Measurements from ENCODE around the gene OR2T3. TPM values are rescaled to one million over a fixed set of nuclear protein-coding genes. Genes with fewer than 3 reads are reported as not detected.
"Not testable (repeated sequence)": the region's sequence is repeated elsewhere in the genome, so short reads cannot be mapped to it uniquely, and the experiment has no call there.

Gene OR2T3, protein sequence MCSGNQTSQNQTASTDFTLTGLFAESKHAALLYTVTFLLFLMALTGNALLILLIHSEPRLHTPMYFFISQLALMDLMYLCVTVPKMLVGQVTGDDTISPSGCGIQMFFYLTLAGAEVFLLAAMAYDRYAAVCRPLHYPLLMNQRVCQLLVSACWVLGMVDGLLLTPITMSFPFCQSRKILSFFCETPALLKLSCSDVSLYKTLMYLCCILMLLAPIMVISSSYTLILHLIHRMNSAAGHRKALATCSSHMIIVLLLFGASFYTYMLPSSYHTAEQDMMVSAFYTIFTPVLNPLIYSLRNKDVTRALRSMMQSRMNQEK
- not detected for total RNA-seq

DNA sequence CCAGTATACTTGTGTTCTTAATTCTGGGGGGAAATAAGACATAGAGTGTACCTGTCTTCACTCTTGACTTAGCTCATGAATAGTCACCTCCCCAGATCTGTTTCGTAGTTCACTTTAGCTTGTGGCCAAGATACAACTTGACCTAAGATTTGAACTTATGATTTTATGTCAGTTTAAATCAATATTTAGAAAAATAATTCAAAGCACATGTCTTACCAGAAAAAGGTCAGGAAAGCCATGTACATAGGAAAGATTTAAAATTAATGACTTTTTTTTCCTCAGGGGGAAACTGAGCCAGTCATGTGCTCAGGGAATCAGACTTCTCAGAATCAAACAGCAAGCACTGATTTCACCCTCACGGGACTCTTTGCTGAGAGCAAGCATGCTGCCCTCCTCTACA, at the start of gene OR2T3:
Gene OR2T3 (plus strand): TSS at position 301 of the 400 bp plus-strand sequence. CDS start 0 bp downstream, at position 301.
- H3K36me3 Mint-ChIP-seq (ENCODE audit: insufficient read depth); H3K4me3 Mint-ChIP-seq; H3K4me1 Mint-ChIP-seq (ENCODE audit: low read depth); ATAC-seq; H3K9me3 Mint-ChIP-seq; H3K27me3 Mint-ChIP-seq (ENCODE audit: low read depth); DNase-seq: not testable (repeated sequence)

- H3K9me3 Mint-ChIP-seq; ATAC-seq; H3K36me3 Mint-ChIP-seq (ENCODE audit: insufficient read depth); H3K4me1 Mint-ChIP-seq (ENCODE audit: low read depth); DNase-seq; H3K4me3 Mint-ChIP-seq; H3K27me3 Mint-ChIP-seq (ENCODE audit: low read depth): not testable (repeated sequence)
Measured at GRCh38 chr1:248427526-248428191, 45.5 kb upstream of the OR2T3 start.

DNA sequence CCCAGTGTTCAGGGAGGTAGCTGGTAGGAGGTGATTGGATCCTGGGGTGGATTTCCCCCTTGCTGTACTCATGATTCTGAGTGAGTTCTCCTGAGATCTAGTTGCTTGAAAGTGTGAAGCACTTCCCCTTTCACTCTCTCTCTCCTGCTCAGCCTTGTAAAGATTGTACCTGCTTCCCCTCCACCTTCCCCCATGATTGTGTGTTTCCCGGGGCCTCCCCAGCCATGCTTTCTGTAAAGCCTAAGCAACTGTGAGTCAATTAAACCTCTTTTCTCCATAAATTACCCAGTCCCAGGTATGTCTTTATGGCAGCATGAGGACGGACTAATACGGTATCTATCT, 45.0 kb upstream of the OR2T3 start:
- not testable (repeated sequence) for H3K4me1 Mint-ChIP-seq (ENCODE audit: low read depth); H3K4me3 Mint-ChIP-seq; DNase-seq; H3K36me3 Mint-ChIP-seq (ENCODE audit: insufficient read depth); ATAC-seq; H3K27me3 Mint-ChIP-seq (ENCODE audit: low read depth); H3K9me3 Mint-ChIP-seq

DNA sequence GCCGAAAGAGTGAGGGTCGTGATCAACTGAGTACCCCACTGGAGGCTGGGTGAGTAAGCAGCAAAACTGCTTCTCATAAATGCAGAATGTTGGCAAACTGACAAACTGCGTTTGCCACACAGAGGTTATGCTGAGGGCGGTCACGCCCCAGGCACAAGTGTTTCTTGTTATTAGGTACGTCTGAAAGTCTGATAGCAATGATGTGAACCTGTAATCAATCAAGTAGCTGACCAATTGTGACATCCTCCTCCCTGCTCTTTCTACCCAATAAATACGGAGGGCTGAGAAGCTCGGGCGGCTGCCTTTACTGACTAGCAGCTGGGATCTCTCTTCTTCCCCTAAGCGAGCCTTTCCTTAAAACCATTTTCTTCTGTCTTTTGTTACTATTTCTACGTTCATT, 41.5 kb upstream of the OR2T3 start:
- H3K9me3 Mint-ChIP-seq; H3K4me1 Mint-ChIP-seq (ENCODE audit: low read depth); H3K36me3 Mint-ChIP-seq (ENCODE audit: insufficient read depth); DNase-seq; H3K4me3 Mint-ChIP-seq; H3K27me3 Mint-ChIP-seq (ENCODE audit: low read depth); ATAC-seq: not testable (repeated sequence)

GRCh38 chr1:248432201-248432600, 41.0 kb upstream of the OR2T3 start:
- DNase-seq; H3K36me3 Mint-ChIP-seq (ENCODE audit: insufficient read depth); H3K4me3 Mint-ChIP-seq; H3K27me3 Mint-ChIP-seq (ENCODE audit: low read depth); ATAC-seq; H3K4me1 Mint-ChIP-seq (ENCODE audit: low read depth); H3K9me3 Mint-ChIP-seq: not testable (repeated sequence)

DNA sequence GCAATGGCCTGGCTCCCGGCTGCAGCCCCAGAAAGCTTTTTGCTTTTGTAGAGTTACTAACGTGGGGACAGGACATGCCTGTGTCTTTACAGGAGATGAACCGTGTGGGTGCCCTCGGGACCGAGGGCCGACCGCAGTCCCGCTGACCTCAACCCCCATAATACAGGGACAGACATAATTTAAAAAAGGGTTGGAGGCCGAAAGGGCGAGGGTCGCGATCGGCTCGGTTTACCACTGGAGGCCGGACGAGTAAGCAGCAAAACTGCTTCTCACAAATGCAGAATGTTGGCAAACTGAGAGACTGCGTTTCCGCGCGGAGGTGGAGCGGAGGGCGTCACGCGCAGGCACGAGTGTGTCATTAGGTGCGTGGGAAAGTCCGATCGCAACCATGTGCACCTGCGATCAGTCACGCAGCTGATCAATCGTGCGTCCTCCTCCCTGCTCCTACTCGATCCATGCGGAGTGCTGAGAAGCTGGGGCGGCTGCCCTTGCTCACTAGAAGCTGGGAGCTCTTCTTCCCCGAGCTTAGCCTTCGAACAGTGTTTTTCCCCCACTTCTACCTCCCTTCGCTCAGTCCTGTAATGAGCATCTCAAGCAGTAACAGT, 39.2 kb upstream of the OR2T3 start:
- not testable (repeated sequence) for H3K4me3 Mint-ChIP-seq; H3K27me3 Mint-ChIP-seq (ENCODE audit: low read depth); ATAC-seq; H3K9me3 Mint-ChIP-seq; H3K36me3 Mint-ChIP-seq (ENCODE audit: insufficient read depth); DNase-seq; H3K4me1 Mint-ChIP-seq (ENCODE audit: low read depth)

DNA sequence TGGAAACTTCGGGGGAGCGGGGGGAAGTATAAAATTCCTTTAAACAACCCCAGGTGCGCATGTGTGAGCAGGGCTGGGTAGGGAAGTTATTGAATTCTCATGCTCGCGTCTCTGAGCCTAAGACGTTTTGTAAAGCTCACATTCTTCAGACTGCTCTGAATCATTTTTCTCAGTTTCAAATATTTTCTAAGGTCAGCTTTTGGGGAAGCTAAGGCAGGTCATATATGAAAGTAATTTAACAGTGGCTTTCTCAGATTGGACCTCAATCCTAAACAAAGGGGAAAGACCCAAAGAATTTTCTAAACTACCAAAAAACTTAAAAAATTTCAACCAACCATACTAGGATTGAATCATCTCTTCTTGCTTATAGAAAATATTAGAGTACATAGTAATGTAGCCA, 38.2 kb upstream of the OR2T3 start:
- not testable (repeated sequence) for H3K4me1 Mint-ChIP-seq (ENCODE audit: low read depth); H3K27me3 Mint-ChIP-seq (ENCODE audit: low read depth); H3K36me3 Mint-ChIP-seq (ENCODE audit: insufficient read depth)

GRCh38 chr1:248436303-248436702, 36.8 kb upstream of the OR2T3 start:
- not testable (repeated sequence) for H3K4me1 Mint-ChIP-seq (ENCODE audit: low read depth); H3K4me3 Mint-ChIP-seq; DNase-seq

More for the DNA sequence above, 38.2 kb upstream of the OR2T3 start:
- not testable (repeated sequence) for H3K9me3 Mint-ChIP-seq, H3K4me3 Mint-ChIP-seq, DNase-seq, ATAC-seq

GRCh38 chr1:248438668-248439067, 34.5 kb upstream of the OR2T3 start:
- H3K4me1 Mint-ChIP-seq (ENCODE audit: low read depth); H3K36me3 Mint-ChIP-seq (ENCODE audit: insufficient read depth); ATAC-seq; H3K4me3 Mint-ChIP-seq; DNase-seq; H3K9me3 Mint-ChIP-seq; H3K27me3 Mint-ChIP-seq (ENCODE audit: low read depth): not testable (repeated sequence)

More at GRCh38 chr1:248436303-248436702, 36.8 kb upstream of the OR2T3 start:
- not testable (repeated sequence) for ATAC-seq; H3K27me3 Mint-ChIP-seq (ENCODE audit: low read depth); H3K36me3 Mint-ChIP-seq (ENCODE audit: insufficient read depth); H3K9me3 Mint-ChIP-seq

DNA sequence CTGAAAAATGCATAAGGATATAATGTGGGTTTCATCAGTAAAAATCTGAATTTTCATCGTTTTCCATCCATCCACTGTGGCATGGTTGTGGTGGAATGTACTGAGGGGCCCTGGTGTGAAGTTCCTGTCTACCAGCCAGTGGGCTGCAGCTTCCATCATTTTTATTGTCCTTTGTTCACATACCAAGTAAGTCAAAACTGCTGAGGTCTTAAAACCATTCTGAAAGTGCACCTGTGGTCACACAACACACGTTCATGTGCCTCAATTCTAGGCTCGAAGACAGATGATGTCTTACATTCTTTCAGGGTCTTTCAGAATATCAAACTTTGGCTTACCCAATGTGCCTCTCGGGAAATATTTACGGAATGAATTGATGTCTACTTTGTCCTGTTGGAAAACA, 33.9 kb upstream of the OR2T3 start:
- not testable (repeated sequence) for ATAC-seq; H3K27me3 Mint-ChIP-seq (ENCODE audit: low read depth); DNase-seq; H3K36me3 Mint-ChIP-seq (ENCODE audit: insufficient read depth); H3K9me3 Mint-ChIP-seq; H3K4me3 Mint-ChIP-seq; H3K4me1 Mint-ChIP-seq (ENCODE audit: low read depth)

GRCh38 chr1:248442500-248443277, 30.5 kb upstream of the OR2T3 start:
- not testable (repeated sequence) for DNase-seq; H3K36me3 Mint-ChIP-seq (ENCODE audit: insufficient read depth); H3K4me1 Mint-ChIP-seq (ENCODE audit: low read depth); H3K27me3 Mint-ChIP-seq (ENCODE audit: low read depth); H3K9me3 Mint-ChIP-seq; H3K4me3 Mint-ChIP-seq
- peak; percentile 30 to 38 for ATAC-seq

- DNase-seq; H3K9me3 Mint-ChIP-seq; H3K27me3 Mint-ChIP-seq (ENCODE audit: low read depth); ATAC-seq; H3K4me1 Mint-ChIP-seq (ENCODE audit: low read depth); H3K36me3 Mint-ChIP-seq (ENCODE audit: insufficient read depth); H3K4me3 Mint-ChIP-seq: not testable (repeated sequence)
Measured at GRCh38 chr1:248444603-248445002, 28.5 kb upstream of the OR2T3 start.

GRCh38 chr1:248445399-248445798, 27.8 kb upstream of the OR2T3 start, which contains the start of gene OR2T2:
Gene OR2T2, plus strand, starts transcription at chr1:248445637. Its CDS starts 7,161 bp downstream, at chr1:248452798.
- DNase-seq; H3K36me3 Mint-ChIP-seq (ENCODE audit: insufficient read depth); H3K4me3 Mint-ChIP-seq; H3K27me3 Mint-ChIP-seq (ENCODE audit: low read depth); ATAC-seq; H3K4me1 Mint-ChIP-seq (ENCODE audit: low read depth); H3K9me3 Mint-ChIP-seq: not testable (repeated sequence)

DNA sequence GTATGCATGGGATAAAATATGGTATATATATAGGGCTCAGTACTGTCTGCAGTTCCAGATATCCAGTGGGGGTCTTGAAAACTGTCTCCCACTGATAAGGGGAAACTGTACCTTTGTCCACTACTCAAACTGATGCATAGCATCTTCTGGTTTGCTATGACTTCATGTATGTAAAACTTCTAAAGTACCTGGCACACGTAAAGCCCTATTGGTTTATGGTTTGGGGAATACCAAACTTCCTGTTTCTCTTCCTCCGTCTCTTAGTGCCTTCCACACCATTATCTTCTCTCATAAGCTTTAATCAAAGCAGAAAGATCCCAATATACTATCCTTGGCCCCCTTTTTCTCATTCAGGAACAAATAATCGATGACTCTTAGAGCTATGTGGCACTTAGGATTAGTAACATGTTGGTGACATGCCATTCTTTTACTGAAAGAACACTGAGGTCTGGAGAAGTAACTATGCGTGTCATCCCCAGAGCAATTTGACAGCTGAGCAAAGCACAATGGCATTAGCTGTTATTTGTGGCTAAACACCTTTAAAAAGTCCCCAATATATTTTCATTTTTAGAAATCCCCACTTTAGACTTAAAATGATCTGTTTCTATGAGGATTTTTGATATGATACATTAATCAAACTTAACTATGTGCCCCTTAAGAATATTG, 24.6 kb upstream of the OR2T3 start:
- H3K9me3 Mint-ChIP-seq; DNase-seq; H3K36me3 Mint-ChIP-seq (ENCODE audit: insufficient read depth); ATAC-seq; H3K4me3 Mint-ChIP-seq; H3K4me1 Mint-ChIP-seq (ENCODE audit: low read depth); H3K27me3 Mint-ChIP-seq (ENCODE audit: low read depth): not testable (repeated sequence)
